CD4-positive, CD25-positive, alpha-beta regulatory T cell (primary cell): ENCODE data around the gene ZNF266. TPM values are rescaled to one million over a fixed set of nuclear protein-coding genes. Genes with fewer than 3 reads are reported as not detected.

Source experiments
- ATAC-seq, 2 donors: fragments of 150-1000 bp; cut with Tn5 transposase; one replicate each; pipeline ENCODE4 v1.10.0; 2021; ENCODE audit warnings: low read depth in 2 of 2, moderate number of reproducible peaks in 2 of 2, moderate library complexity in 1 of 2
- DNase-seq, 3 donors: peaks; one replicate each; pipeline versions ENCODE4 v3.0.0 to v3.0.0-alpha.2; 2012 to 2022; ENCODE audit warnings: mixed read lengths in 1 of 3
- H3K27ac ChIP-seq: one replicate; pipeline ENCODE4 v1.7.0; 2013; ENCODE audit warnings: mild to moderate bottlenecking, low read length; ENCODE audit not compliant: insufficient read depth, poor library complexity, severe bottlenecking
- H3K27me3 ChIP-seq: one replicate; pipeline ENCODE4 v1.7.0; 2013; ENCODE audit warnings: low read length; ENCODE audit not compliant: control insufficient read depth, insufficient read depth
- H3K36me3 ChIP-seq: one replicate; pipeline ENCODE4 v1.7.0; 2013; ENCODE audit warnings: mild to moderate bottlenecking, low read length, moderate library complexity; ENCODE audit not compliant: control insufficient read depth, insufficient read depth
- H3K4me1 ChIP-seq: 2 replicates; pipeline ENCODE4 v1.7.0; 2013; ENCODE audit warnings: mild to moderate bottlenecking, low read length; ENCODE audit not compliant: insufficient read depth, control insufficient read depth, poor library complexity, severe bottlenecking
- H3K4me3 ChIP-seq: one replicate; pipeline ENCODE4 v1.7.0; 2013; ENCODE audit warnings: low read depth, mild to moderate bottlenecking, low read length, moderate library complexity
- H3K9me3 ChIP-seq, 2 experiments: 1 replicate in 1 of 2; 2 replicates in 1 of 2; pipeline ENCODE4 v1.7.0; 2013; ENCODE audit warnings: low read length in 2 of 2, mild to moderate bottlenecking in 1 of 2, moderate library complexity in 1 of 2; ENCODE audit not compliant: control insufficient read depth in 2 of 2
- H3K27ac Mint-ChIP-seq, 3 donors: one replicate each; pipeline ENCODE4 v1.8.0; 2020 to 2022; ENCODE audit warnings: mild to moderate bottlenecking in 3 of 3, mixed read lengths in 3 of 3, moderate library complexity in 2 of 3
- H3K27me3 Mint-ChIP-seq: one replicate; pipeline ENCODE4 v1.8.0; 2022; ENCODE audit warnings: mild to moderate bottlenecking, mixed read lengths
- H3K36me3 Mint-ChIP-seq: one replicate; pipeline ENCODE4 v1.8.0; 2020; ENCODE audit warnings: mixed read lengths
- H3K4me1 Mint-ChIP-seq, 4 donors: one replicate each; pipeline ENCODE4 v1.8.0; 2020 to 2022; ENCODE audit warnings: mixed read lengths in 4 of 4, mild to moderate bottlenecking in 1 of 4
- H3K4me3 Mint-ChIP-seq, 4 donors: one replicate each; pipeline ENCODE4 v1.8.0; 2020 to 2022; ENCODE audit warnings: mild to moderate bottlenecking in 4 of 4, mixed read lengths in 4 of 4, moderate library complexity in 3 of 4
- H3K9me3 Mint-ChIP-seq, 7 donors: one replicate each; pipeline ENCODE4 v1.8.0; 2020 to 2022; ENCODE audit warnings: mixed read lengths in 7 of 7, mild to moderate bottlenecking in 3 of 7, moderate library complexity in 2 of 7
- polyA plus RNA-seq, 4 donors: library from polyadenylated mRNA; unstranded; fragments of 300-500 nt; fragmentation: Illumina TruSeq; gene quantifications; one replicate each; pipeline ENCODE4 v1.2.3, GENCODE V29; 2021
- total RNA-seq: library from RNA; stranded (reverse); gene quantifications from one replicate; pipeline ENCODE4 v1.2.3, GENCODE V29; 2022

ZNF266 gene
- total and polyA plus RNA-seq, 5 donors from 2014 or later, result 19.9 to 63.3 (median 21.9) TPM

DNA sequence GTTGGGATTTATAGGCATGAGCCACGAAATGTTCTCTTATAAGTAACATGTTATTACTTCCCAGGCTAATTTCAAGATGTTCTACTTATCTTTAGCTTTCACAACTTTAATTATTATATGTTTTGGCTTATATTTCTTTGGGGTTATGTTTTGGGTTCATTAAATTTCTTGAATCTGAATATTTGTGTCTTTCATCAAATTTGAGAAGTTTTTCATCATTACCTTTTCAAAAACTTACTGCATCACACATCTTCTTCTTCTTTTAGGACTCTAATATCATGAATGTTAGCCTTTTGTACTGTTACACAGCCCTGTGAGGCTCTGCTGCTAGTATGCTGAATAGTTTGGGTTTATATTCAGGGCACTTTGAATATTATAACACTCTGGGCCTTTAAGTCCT, 9.7 kb upstream of the ZNF266 start:
- Histone ChIP-seq H3K27ac (no peak overlapping the region), H3K36me3 (no peaks in the 10 kb centered on the region), H3K4me1 (no peaks in the 10 kb centered on the region), H3K9me3 (peaks cover 32 to 60% of the 10 kb centered on the region in 2 experiments), H3K4me3 (no peak overlapping the region), H3K27me3 (no peaks in the 10 kb centered on the region)
- DNase-seq, result no peak
- Mint-ChIP-seq H3K27me3 (no peaks in the 10 kb centered on the region), H3K4me1 (no peaks in the 10 kb centered on the region), H3K36me3 (peaks cover 7% of the 10 kb centered on the region), H3K4me3 (no peak overlapping the region), H3K27ac (no peak overlapping the region), H3K9me3 (peaks cover 0 to 58% (median 23%) of the 10 kb centered on the region in 7 donors)
- no peak for ATAC-seq

DNA sequence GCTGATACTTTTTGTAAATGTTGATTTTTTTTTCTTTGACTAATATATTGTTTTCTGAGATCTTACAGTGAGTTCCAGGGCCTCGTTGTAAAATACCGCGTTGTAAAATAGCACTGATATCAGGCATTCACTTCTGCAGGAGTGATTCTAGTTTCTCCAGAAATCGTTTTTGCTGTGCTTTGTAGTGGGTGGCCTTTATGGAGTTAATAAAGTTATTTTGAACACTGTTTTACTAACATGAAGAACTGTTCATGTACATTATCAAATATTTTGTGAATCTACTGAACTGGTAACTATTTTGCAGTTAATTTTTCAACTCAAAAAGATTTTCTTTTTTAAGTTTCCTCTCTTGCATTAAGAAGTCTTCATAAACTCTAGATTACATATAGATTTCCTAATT, 985 bp upstream of the ZNF266 start:
- Histone ChIP-seq H3K36me3 (peaks cover 19% of the 10 kb centered on the region), H3K4me1 (peaks cover 31% of the 10 kb centered on the region), H3K27me3 (no peaks in the 10 kb centered on the region), H3K27ac (peak overlapping the region; percentile 92), H3K4me3 (peak overlapping the region; percentile 13), H3K9me3 (peaks cover 0 to 1% of the 10 kb centered on the region in 2 experiments)
- DNase-seq, result no peak
- H3K4me3 Mint-ChIP-seq, result peak overlapping the region; percentile 94 to 98 (median 98)
- H3K27me3 Mint-ChIP-seq, result no peaks in the 10 kb centered on the region
- no peak for ATAC-seq
- H3K4me1 Mint-ChIP-seq, result peaks cover 27 to 52% (median 37%) of the 10 kb centered on the region in 4 donors
- H3K27ac Mint-ChIP-seq, result peak overlapping the region; percentile 98 to 99 (median 99)
- peaks cover 34% of the 10 kb centered on the region for H3K36me3 Mint-ChIP-seq
- H3K9me3 Mint-ChIP-seq, result peaks cover 1 to 7% (median 2%) of the 10 kb centered on the region in 7 donors

DNA sequence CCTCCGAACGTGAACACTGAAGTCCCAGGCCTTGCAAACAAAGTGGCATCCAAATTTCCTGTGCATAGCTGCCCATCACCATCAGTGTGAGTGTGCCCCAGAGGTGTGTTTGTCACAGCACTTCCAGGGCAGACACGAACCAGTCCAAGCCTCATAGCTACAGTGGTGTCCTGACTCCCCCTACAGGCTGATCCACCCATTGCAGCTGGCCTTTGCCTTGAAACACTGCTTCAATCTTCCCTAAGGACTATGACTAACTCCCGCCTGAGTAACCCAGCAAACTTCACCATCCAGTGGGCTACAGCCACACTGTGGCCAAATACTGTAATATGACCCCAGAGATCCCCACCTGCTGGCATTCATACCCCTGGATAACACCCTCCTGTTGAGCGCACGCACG, 3.9 kb downstream of the ZNF266 start:
- H3K36me3 ChIP-seq, result peaks cover 64% of the 10 kb centered on the region
- peaks cover 31% of the 10 kb centered on the region for H3K4me1 ChIP-seq
- peaks cover 13 to 19% of the 10 kb centered on the region in 2 experiments for H3K9me3 ChIP-seq
- ATAC-seq, result no peak
- no peak overlapping the region for H3K4me3 ChIP-seq
- Mint-ChIP-seq H3K36me3 (peaks cover 66% of the 10 kb centered on the region), H3K4me3 (peak overlapping the region in 3 of 4 donors; percentile 42 to 80 (median 63)), H3K27ac (peak overlapping the region in 1 of 3 donors; percentile 75), H3K9me3 (peaks cover 4 to 25% (median 10%) of the 10 kb centered on the region in 7 donors), H3K27me3 (no peaks in the 10 kb centered on the region), H3K4me1 (peaks cover 27 to 61% (median 47%) of the 10 kb centered on the region in 4 donors)
- DNase-seq, result no peak
- no peak overlapping the region for H3K27ac ChIP-seq
- H3K27me3 ChIP-seq, result no peaks in the 10 kb centered on the region

DNA sequence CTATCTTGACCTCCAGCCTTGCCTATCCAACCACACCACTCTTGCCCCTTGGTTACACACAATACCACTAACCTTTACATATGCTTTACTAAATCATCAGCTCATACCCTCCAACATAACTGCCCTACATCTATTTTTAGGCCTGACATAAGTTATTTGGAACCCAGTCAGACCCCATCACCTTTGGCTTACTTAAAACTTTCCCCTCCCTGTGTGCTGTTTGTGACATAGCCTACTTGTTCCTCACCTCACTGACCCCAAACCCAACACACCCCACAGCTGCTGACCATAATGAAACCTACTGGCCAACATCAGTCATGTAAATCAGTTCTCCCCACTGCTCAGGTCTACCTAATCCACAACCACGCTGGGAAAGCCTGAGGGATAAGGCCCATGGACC, 4.9 kb downstream of the ZNF266 start:
- H3K36me3 Mint-ChIP-seq, result peaks cover 77% of the 10 kb centered on the region
- H3K4me1 Mint-ChIP-seq, result peaks cover 18 to 50% (median 41%) of the 10 kb centered on the region in 4 donors
- H3K9me3 Mint-ChIP-seq, result peaks cover 4 to 28% (median 11%) of the 10 kb centered on the region in 7 donors
- H3K9me3 ChIP-seq, result peaks cover 23 to 25% of the 10 kb centered on the region in 2 experiments
- no peaks in the 10 kb centered on the region for H3K27me3 Mint-ChIP-seq
- H3K36me3 ChIP-seq, result peaks cover 74% of the 10 kb centered on the region
- DNase-seq (no peak), ATAC-seq (no peak)
- peak overlapping the region in 1 of 3 donors; percentile 92 for H3K27ac Mint-ChIP-seq
- H3K27ac ChIP-seq, result no peak overlapping the region
- no peak overlapping the region for H3K4me3 Mint-ChIP-seq
- H3K4me1 ChIP-seq, result peaks cover 23% of the 10 kb centered on the region
- no peak overlapping the region for H3K4me3 ChIP-seq
- no peaks in the 10 kb centered on the region for H3K27me3 ChIP-seq

DNA sequence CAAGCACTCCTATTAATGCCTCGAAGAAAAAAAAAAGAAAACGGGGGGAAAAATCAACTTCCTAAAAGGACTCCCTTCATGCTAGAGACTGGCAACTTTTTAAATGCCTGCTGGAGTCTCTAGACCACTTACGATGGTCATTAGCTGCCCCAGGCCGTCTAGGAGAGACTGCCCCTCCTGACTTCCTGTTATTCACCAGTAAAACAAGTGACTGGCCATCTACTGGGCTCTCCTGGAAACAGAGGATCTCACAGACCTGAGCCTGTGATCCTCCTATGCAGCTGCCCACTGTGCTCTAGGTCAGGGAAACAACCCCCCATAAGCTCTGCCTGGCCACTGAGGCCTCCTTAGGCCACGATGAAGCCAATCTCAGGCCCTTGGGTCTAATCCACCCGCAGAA, 7.4 kb downstream of the ZNF266 start:
- Histone ChIP-seq H3K27me3 (no peaks in the 10 kb centered on the region), H3K4me3 (no peak overlapping the region), H3K27ac (no peak overlapping the region), H3K36me3 (peaks cover 95% of the 10 kb centered on the region), H3K4me1 (peaks cover 5% of the 10 kb centered on the region), H3K9me3 (peaks cover 46 to 48% of the 10 kb centered on the region in 2 experiments)
- Mint-ChIP-seq H3K4me1 (peaks cover 4 to 28% (median 21%) of the 10 kb centered on the region in 4 donors), H3K27ac (no peak overlapping the region), H3K27me3 (no peaks in the 10 kb centered on the region), H3K9me3 (peaks cover 4 to 51% (median 18%) of the 10 kb centered on the region in 7 donors), H3K36me3 (peaks cover 90% of the 10 kb centered on the region), H3K4me3 (no peak overlapping the region)
- ATAC-seq (no peak), DNase-seq (no peak)

DNA sequence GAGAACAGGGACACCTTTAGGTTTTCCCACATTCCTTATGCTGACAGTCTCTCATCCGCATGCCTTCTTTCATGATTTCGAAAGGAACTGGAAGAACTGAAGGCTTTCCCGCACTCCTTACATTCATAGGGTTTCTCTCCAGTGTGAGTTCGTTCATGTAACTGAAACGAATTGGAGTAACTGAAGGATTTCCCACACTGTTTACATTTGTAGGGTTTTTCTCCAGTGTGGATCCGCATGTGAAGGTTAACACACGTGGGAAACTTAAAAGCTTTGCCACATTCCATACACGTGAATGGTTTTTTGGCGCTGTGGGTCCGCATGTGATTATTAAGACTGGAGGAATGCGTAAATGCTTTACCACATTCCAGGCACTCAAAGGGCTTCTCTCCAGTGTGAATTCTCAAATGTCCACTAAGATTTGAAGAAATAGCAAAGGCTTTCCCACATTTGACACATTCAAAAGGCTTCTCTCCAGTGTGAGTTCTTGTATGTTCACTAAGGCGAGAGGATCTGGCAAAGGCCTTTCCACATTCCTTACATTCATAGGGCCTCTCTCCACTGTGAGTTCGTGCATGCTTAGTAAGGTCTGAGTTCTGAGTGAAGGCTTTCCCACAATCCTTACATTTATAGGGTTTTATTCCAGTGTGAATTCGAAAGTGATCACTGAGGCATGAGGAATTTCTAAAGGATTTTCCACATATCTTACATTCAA, 22.0 kb downstream of the ZNF266 start:
- H3K9me3 Mint-ChIP-seq, result peaks cover 0 to 83% (median 25%) of the 10 kb centered on the region in 7 donors
- H3K27me3 Mint-ChIP-seq, result no peaks in the 10 kb centered on the region
- no peak overlapping the region for H3K27ac Mint-ChIP-seq
- H3K9me3 ChIP-seq, result peaks cover 77 to 100% of the 10 kb centered on the region in 2 experiments
- H3K36me3 ChIP-seq, result peaks cover 57% of the 10 kb centered on the region
- H3K27ac ChIP-seq, result no peak overlapping the region
- H3K4me1 ChIP-seq, result no peaks in the 10 kb centered on the region
- H3K36me3 Mint-ChIP-seq, result peaks cover 49% of the 10 kb centered on the region
- DNase-seq, result no peak
- no peaks in the 10 kb centered on the region for H3K27me3 ChIP-seq
- no peak for ATAC-seq
- peak overlapping the region; percentile 4 for H3K4me3 ChIP-seq
- no peaks in the 10 kb centered on the region for H3K4me1 Mint-ChIP-seq
- H3K4me3 Mint-ChIP-seq, result no peak overlapping the region

DNA sequence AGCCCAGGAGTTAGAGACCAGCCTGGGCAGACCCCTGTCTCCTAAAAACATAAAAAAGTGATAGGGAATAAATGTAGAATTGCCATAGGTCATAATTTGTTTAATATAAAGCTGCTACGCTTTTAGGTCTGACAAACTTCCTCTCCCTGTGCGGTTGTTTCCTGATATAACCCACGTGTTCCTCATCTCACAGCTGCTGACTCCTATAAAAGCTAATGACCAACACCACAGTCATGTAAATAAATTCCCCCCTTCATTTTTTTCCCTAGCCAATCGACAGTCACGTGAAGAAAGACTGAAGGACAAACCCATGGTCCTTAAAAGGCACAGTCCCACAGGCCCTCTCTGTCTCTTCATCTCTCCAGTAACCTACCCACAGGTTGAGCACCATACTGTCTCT, 27.5 kb downstream of the ZNF266 start:
- peak overlapping the region in 2 of 4 donors; percentile 12 to 26 for H3K4me3 Mint-ChIP-seq
- no peaks in the 10 kb centered on the region for H3K27me3 ChIP-seq
- peak overlapping the region; percentile 7 for H3K4me3 ChIP-seq
- H3K27ac Mint-ChIP-seq, result no peak overlapping the region
- H3K9me3 ChIP-seq, result peaks cover 68 to 91% of the 10 kb centered on the region in 2 experiments
- ATAC-seq (no peak), DNase-seq (no peak)
- no peak overlapping the region for H3K27ac ChIP-seq
- no peaks in the 10 kb centered on the region for H3K4me1 ChIP-seq
- H3K27me3 Mint-ChIP-seq, result no peaks in the 10 kb centered on the region
- H3K36me3 ChIP-seq, result peaks cover 2% of the 10 kb centered on the region
- H3K4me1 Mint-ChIP-seq, result peaks cover 0 to 22% (median 6%) of the 10 kb centered on the region in 4 donors
- peaks cover 0 to 92% (median 35%) of the 10 kb centered on the region in 7 donors for H3K9me3 Mint-ChIP-seq
- peaks cover 8% of the 10 kb centered on the region for H3K36me3 Mint-ChIP-seq
